Gastroesophageal sphincter (tissue), 3 donors: ENCODE measurements around the gene OLFM2.

Experiments
- CTCF ChIP-seq, 4 experiments: fragments of 200-600 bp in 2 of 4; fragments of 450-650 bp in 2 of 4; sonication (generic) in 1 of 4; IDR thresholded peaks; one replicate each; pipeline ENCODE4 v1.5.1; 2017 to 2019; ENCODE audit warnings: antibody characterized with exemption in 4 of 4, mild to moderate bottlenecking in 2 of 4, moderate library complexity in 2 of 4
- EP300 ChIP-seq: sonication (generic); formaldehyde crosslinking; IDR thresholded peaks from one replicate; pipeline ENCODE4 v1.6.1; 2017; ENCODE audit warnings: antibody characterized with exemption, mild to moderate bottlenecking
- POLR2A ChIP-seq, 2 donors: fragments of 450-650 bp; IDR thresholded peaks; one replicate each; pipeline ENCODE4 v1.6.1; 2017; ENCODE audit warnings: antibody characterized with exemption in 2 of 2, mild to moderate bottlenecking in 2 of 2, moderate library complexity in 1 of 2
- POLR2AphosphoS5 ChIP-seq: sonication (generic); formaldehyde crosslinking; IDR thresholded peaks from one replicate; pipeline ENCODE4 v1.6.1; 2017; ENCODE audit warnings: antibody characterized with exemption

- TF ChIP-seq POLR2A (IDR thresholded peaks at IDR 0.05) (no peak), CTCF (IDR thresholded peaks at IDR 0.05) (no peak), POLR2AphosphoS5 (no peak), EP300 (no peak)
Observed at GRCh38 chr19:9835507-9835949, 100.8 kb downstream of the OLFM2 start.
